GM12878 (cell line): Measurements from ENCODE around the gene STAG2. TPM values are rescaled to one million over a fixed set of nuclear protein-coding genes. Genes with fewer than 3 reads are reported as not detected.
"Not testable (repeated sequence)": the region's sequence is repeated elsewhere in the genome, so short reads cannot be mapped to it uniquely, and the experiment has no call there.

ENCODE experiments used
- ATAC-seq: fragments of 200-7000 bp; cut with Tn5 transposase; 3 replicates; pipeline ENCODE4 v1.9.1; 2020; ENCODE audit warnings: mild to moderate bottlenecking, moderate library complexity
- BruUV-seq: library from RNA; stranded (reverse); fragments of 400-500 nt; replicated peaks from 2 replicates; lab custom pipeline; 2021; lab: Mats Ljungman, UMichigan
- CTCF ChIA-PET: fragments of 300-600 bp; sonication (Branson Sonifier 250); formaldehyde crosslinking; extraction: SDS; loops from one replicate; lab custom pipeline; 2021; ENCODE audit warnings: inconsistent platforms; lab: Yijun Ruan, JAX
- POLR2A ChIA-PET: fragments of 350-600 bp; formaldehyde crosslinking; extraction: SDS; loops from one replicate; lab custom pipeline; 2021; ENCODE audit warnings: inconsistent platforms; lab: Charles Lee
- RAD21 ChIA-PET: fragments of 300-600 bp; sonication (Branson Sonifier 250); formaldehyde crosslinking; loops from one replicate; lab custom pipeline; 2023; ENCODE audit warnings: antibody characterized with exemption; ENCODE audit not compliant: unreplicated experiment; lab: Charles Lee
- SMC1A ChIA-PET: fragments of 300-600 bp; sonication (Branson Sonifier 250); formaldehyde crosslinking; loops from one replicate; lab custom pipeline; 2023; ENCODE audit not compliant: unreplicated experiment, uncharacterized antibody; lab: Charles Lee
- DNase-seq: peaks from one replicate; pipeline ENCODE4 v3.0.0-alpha.2; 2011; ENCODE audit warnings: low read depth, low spot score
- FAIRE-seq: peaks from 3 replicates; lab custom pipeline; 2011; peaks lifted over from hg19 to GRCh38; lab: Jason Lieb, UNC
- H2AFZ ChIP-seq: 2 replicates; pipeline ENCODE4 v1.6.0; 2011; ENCODE audit warnings: low read depth, low read length, control low read depth; ENCODE audit not compliant: control insufficient read depth
- H3K27ac ChIP-seq: 2 replicates; pipeline ENCODE4 v1.5.1; 2011; ENCODE audit warnings: control low read depth; ENCODE audit not compliant: control insufficient read depth, insufficient read depth
- H3K27me3 ChIP-seq, 2 experiments: replicated peaks in 1 of 2; 2 replicates each; pipeline versions ENCODE4 v1.6.0 to v1.6.1; 2011; ENCODE audit warnings: low read length in 1 of 2; ENCODE audit not compliant: control insufficient read depth in 2 of 2, insufficient read depth in 2 of 2
- H3K36me3 ChIP-seq, 2 experiments: 2 replicates each; pipeline ENCODE4 v1.5.1; 2011; ENCODE audit warnings: low read length in 1 of 2; ENCODE audit not compliant: control insufficient read depth in 2 of 2, insufficient read depth in 2 of 2
- H3K4me1 ChIP-seq: 2 replicates; pipeline ENCODE4 v1.6.1; 2011; ENCODE audit warnings: mild to moderate bottlenecking, low read length, moderate library complexity, mixed read lengths; ENCODE audit not compliant: control insufficient read depth, insufficient read depth
- H3K4me2 ChIP-seq: 2 replicates; pipeline ENCODE4 v1.6.0; 2011; ENCODE audit warnings: control low read depth; ENCODE audit not compliant: control insufficient read depth, insufficient read depth
- H3K4me3 ChIP-seq: fragments of 200-600 bp; sonication (generic); 2 replicates; pipeline ENCODE4 v1.5.1; 2016
- H3K79me2 ChIP-seq: 2 replicates; pipeline ENCODE4 v1.6.0; 2011; ENCODE audit warnings: low read length; ENCODE audit not compliant: control insufficient read depth, insufficient read depth
- H3K9ac ChIP-seq: 2 replicates; pipeline ENCODE4 v1.8.0; 2011; ENCODE audit warnings: low read length, control low read depth, mixed read lengths; ENCODE audit not compliant: control insufficient read depth, insufficient read depth
- H3K9me3 ChIP-seq: replicated peaks from 3 replicates; pipeline ENCODE4 v1.5.1; 2011; ENCODE audit warnings: mild to moderate bottlenecking, low read length; ENCODE audit not compliant: control insufficient read depth, insufficient read depth
- H4K20me1 ChIP-seq: 2 replicates; pipeline ENCODE4 v1.6.0; 2011; ENCODE audit not compliant: control insufficient read depth, insufficient read depth
- CEBPB ChIP-seq, 2 experiments: fragments of 150-350 bp in 1 of 2; IDR thresholded peaks; 2 replicates each; pipeline ENCODE4 v1.6.1; 2012 to 2014; ENCODE audit warnings: low read depth in 2 of 2, low read length in 2 of 2, borderline replicate concordance in 1 of 2, inconsistent platforms in 1 of 2
- FOS ChIP-seq: IDR thresholded peaks from 3 replicates; pipeline ENCODE4 v1.6.1; 2011; ENCODE audit warnings: borderline replicate concordance; ENCODE audit not compliant: insufficient read length; ENCODE audit errors: extremely low read depth
- FOXM1 ChIP-seq: IDR thresholded peaks from 2 replicates; pipeline ENCODE4 v1.6.1; 2012; ENCODE audit warnings: low read depth, mild to moderate bottlenecking, inconsistent platforms, low read length, moderate library complexity
- NFYB ChIP-seq: IDR thresholded peaks from 2 replicates; pipeline ENCODE4 v1.6.1; 2011; ENCODE audit warnings: low read depth, mild to moderate bottlenecking, low read length, improper control_type of control experiment, moderate library complexity; ENCODE audit not compliant: insufficient read depth
- STAT1 ChIP-seq: fragments of 450-650 bp; conservative IDR thresholded peaks from 2 replicates; pipeline ENCODE4 v1.6.1; 2014; ENCODE audit warnings: antibody characterized with exemption, mild to moderate bottlenecking
- WGBS: methylation state at CpG from one replicate; pipeline ENCODE4 v1.1.6; 2016; ENCODE audit warnings: low lambda C conversion rate; ENCODE audit not compliant: insufficient replicate concordance, insufficient coverage; ENCODE audit errors: missing lambda C conversion rate; 5-methylcytosine and 5-hydroxymethylcytosine counted together
- in situ Hi-C: fragments of 300-500 bp; cut with MboI; formaldehyde crosslinking; loops from 9 replicates; pipeline ENCODE4 v1.14.3; 2018; ENCODE audit warnings: mixed read lengths
- intact Hi-C: fragments of 100-400 bp; cut with micrococcal nuclease; formaldehyde crosslinking; loops from one replicate; pipeline ENCODE4 v1.14.2; 2022; ENCODE audit not compliant: unreplicated experiment
- polyA plus RNA-seq, 11 experiments: library from polyadenylated mRNA; depleted of rRNA in 4 of 11; unstranded in 6 of 11; stranded (reverse) in 5 of 11; fragments of >200 nt; fragmentation: Nextera tagmentation in 4 of 11; fragmentation: Illumina TruSeq in 1 of 11; extraction: Ambion mirVana in 4 of 11; extraction: Trizol in 1 of 11; gene quantifications; 1 replicate in 1 of 11; 2 replicates in 10 of 11; pipeline versions ENCODE4 v1.2.1 to v1.2.3, GENCODE V29; 2011 to 2016; ENCODE audit warnings: inconsistent platforms in 2 of 11, missing spikeins in 2 of 11, low read depth in 1 of 11
- total RNA-seq, 4 experiments: library from RNA; depleted of rRNA in 3 of 4; stranded (reverse); fragments of >200 nt in 3 of 4; fragmentation: Illumina TruSeq in 1 of 4; extraction: Trizol in 1 of 4; gene quantifications; 2 replicates each; pipeline versions ENCODE4 v1.2.1 to v1.2.3, GENCODE V29; 2013 to 2021
- TF ChIP-seq, protein P1 (sequence below): fragments of 450-650 bp; IDR thresholded peaks from 2 replicates; pipeline ENCODE4 v1.6.1; 2017; ENCODE audit warnings: borderline replicate concordance
- TF ChIP-seq, protein P2 (sequence below): IDR thresholded peaks from 2 replicates; pipeline ENCODE4 v1.6.1; 2011; ENCODE audit warnings: low read depth, low read length, improper control_type of control experiment, borderline replicate concordance
- TF ChIP-seq, protein P3 (sequence below): IDR thresholded peaks from 2 replicates; pipeline ENCODE4 v1.6.1; 2012; ENCODE audit warnings: low read length, inconsistent platforms

STAG2 gene
- total and polyA plus RNA-seq, 10 of the 15 experiments (the other 5 are each of a cell fraction or from before 2014, with no cell fraction given) = 26.9 to 84.2 (median 46.7) TPM

DNA sequence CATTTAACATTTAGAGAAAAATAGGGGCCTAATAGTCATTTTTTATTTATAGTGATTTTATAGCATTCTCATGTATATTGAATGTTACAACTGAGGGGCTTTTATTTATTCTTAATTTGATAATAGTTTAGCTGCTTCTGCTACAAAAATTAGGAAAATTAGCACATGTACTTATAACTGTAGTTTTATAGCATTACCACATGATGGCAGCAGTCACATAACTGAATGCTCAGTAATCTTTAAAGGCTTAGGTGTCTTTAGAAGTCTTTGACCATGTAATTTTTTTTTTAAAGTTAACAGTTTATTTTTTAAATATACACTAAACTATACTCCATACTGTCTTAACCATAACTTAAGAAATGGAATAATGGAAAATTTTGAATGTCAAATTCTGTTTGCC is 136.6 kb downstream of the STAG2 start (continued):
- TF ChIP-seq, protein P1, sequence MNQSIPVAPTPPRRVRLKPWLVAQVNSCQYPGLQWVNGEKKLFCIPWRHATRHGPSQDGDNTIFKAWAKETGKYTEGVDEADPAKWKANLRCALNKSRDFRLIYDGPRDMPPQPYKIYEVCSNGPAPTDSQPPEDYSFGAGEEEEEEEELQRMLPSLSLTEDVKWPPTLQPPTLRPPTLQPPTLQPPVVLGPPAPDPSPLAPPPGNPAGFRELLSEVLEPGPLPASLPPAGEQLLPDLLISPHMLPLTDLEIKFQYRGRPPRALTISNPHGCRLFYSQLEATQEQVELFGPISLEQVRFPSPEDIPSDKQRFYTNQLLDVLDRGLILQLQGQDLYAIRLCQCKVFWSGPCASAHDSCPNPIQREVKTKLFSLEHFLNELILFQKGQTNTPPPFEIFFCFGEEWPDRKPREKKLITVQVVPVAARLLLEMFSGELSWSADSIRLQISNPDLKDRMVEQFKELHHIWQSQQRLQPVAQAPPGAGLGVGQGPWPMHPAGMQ = no peak
- TF ChIP-seq FOXM1 (no peak), CEBPB (IDR thresholded peaks at IDR 0.05; ENCODE audit: borderline replicate concordance in 1 of 2, low read depth in 2 of 2, low read length in 2 of 2) (no peak), STAT1 (no peak)
- TF ChIP-seq, protein P2, sequence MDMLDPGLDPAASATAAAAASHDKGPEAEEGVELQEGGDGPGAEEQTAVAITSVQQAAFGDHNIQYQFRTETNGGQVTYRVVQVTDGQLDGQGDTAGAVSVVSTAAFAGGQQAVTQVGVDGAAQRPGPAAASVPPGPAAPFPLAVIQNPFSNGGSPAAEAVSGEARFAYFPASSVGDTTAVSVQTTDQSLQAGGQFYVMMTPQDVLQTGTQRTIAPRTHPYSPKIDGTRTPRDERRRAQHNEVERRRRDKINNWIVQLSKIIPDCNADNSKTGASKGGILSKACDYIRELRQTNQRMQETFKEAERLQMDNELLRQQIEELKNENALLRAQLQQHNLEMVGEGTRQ = no peak

DNA sequence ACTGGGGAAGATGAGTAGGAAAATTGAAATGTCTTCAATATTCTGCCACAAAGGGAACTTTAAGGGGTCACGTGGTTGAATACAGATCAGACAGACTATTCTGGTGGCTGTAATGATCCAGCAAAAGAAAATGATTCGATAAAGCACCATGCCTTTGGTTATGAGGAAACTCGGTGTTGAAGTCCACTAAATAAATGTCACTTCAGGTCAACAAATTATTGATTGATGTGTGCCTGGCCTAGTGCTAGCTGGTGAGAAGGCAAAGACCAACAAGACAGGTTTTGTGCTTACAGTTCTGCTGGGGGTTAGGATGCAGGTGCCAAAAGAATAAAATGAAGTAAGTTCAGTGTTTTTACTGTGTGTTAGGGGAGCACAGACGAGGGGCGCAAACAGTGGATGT is 142.5 kb downstream of the STAG2 start:
- SMC1A ChIA-PET = no interaction called here
- 65% methylated on average over 5 of the region's 5 CpGs for WGBS
- in situ Hi-C loops = no loop called here
- Histone ChIP-seq H2AFZ (no peak overlapping the region), H3K9ac (no peak overlapping the region)
- FAIRE-seq = no peak
- TF ChIP-seq FOS = no peak
- no peak for TF ChIP-seq NFYB
- TF ChIP-seq, protein P3, sequence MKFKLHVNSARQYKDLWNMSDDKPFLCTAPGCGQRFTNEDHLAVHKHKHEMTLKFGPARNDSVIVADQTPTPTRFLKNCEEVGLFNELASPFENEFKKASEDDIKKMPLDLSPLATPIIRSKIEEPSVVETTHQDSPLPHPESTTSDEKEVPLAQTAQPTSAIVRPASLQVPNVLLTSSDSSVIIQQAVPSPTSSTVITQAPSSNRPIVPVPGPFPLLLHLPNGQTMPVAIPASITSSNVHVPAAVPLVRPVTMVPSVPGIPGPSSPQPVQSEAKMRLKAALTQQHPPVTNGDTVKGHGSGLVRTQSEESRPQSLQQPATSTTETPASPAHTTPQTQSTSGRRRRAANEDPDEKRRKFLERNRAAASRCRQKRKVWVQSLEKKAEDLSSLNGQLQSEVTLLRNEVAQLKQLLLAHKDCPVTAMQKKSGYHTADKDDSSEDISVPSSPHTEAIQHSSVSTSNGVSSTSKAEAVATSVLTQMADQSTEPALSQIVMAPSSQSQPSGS = no peak
- TF ChIP-seq, all 136 proteins: peak for 0
- H3K4me3 ChIP-seq = no peak overlapping the region
- ChIA-PET POLR2A (no interaction called here), CTCF (no interaction called here), RAD21 (no interaction called here)
- BruUV-seq = no TSS peak
- intact Hi-C loops = no loop called here
- H3K9me3 ChIP-seq = no peaks in the 10 kb centered on the region
- H3K36me3 ChIP-seq = no peaks in the 10 kb centered on the region
- H3K27ac ChIP-seq = no peak overlapping the region
- H4K20me1 ChIP-seq = no peaks in the 10 kb centered on the region
- H3K79me2 ChIP-seq = no peaks in the 10 kb centered on the region
- no peaks in the 10 kb centered on the region for H3K27me3 ChIP-seq
- no peaks in the 10 kb centered on the region for H3K4me1 ChIP-seq
- no peak overlapping the region for H3K4me2 ChIP-seq
- DNase-seq (no peak), ATAC-seq (no peak)

DNA sequence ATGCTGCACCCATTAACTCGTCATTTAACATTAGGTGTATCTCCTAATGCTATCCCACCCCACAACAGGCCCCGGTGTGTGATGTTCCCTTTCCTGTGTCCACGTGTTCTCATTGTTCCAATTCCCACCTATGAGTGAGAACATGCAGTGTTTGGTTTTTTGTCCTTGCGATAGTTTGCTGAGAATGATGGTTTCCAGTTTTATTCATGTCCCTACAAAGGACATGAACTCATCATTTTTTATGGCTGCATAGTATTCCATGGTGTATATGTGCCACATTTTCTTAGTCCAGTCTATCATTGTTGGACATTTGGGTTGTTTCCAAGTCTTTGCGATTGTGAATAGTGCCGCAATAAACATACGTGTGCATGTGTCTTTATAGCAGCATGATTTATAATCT is 143.0 kb downstream of the STAG2 start:
- H3K9ac ChIP-seq, H3K79me2 ChIP-seq, BruUV-seq, H3K36me3 ChIP-seq, H3K4me3 ChIP-seq, H3K4me1 ChIP-seq, SMC1A ChIA-PET, DNase-seq, H2AFZ ChIP-seq, RAD21 ChIA-PET, POLR2A ChIA-PET, H3K4me2 ChIP-seq, H3K9me3 ChIP-seq, H3K27ac ChIP-seq, in situ Hi-C loops, H3K27me3 ChIP-seq, ATAC-seq, FAIRE-seq, intact Hi-C loops, H4K20me1 ChIP-seq, CTCF ChIA-PET: not testable (repeated sequence)
- 86% methylated on average over 7 of the region's 7 CpGs for WGBS
